Right lobe of liver (tissue), 6 donors: ENCODE data around the gene PPEF1. TPM values are rescaled to one million over a fixed set of nuclear protein-coding genes. Genes with fewer than 3 reads are reported as not detected.

Experiments used
- ATAC-seq, 4 donors: fragments of 200-7000 bp; cut with Tn5 transposase; one replicate each; pipeline ENCODE4 v1.9.1; 2020; ENCODE audit warnings: mild to moderate bottlenecking in 4 of 4, moderate library complexity in 4 of 4
- DNase-seq, 3 donors: peaks; one replicate each; pipeline ENCODE4 v3.0.0-alpha.2; 2020
- H3K27ac ChIP-seq, 3 donors: fragments of 200-600 bp; one replicate each; pipeline ENCODE4 v1.8.0; 2022
- H3K27me3 ChIP-seq, 2 donors: fragments of 200-600 bp; one replicate each; pipeline ENCODE4 v1.8.0; 2022
- H3K36me3 ChIP-seq, 4 donors: fragments of 200-600 bp; sonication (generic) in 1 of 4; one replicate each; pipeline versions ENCODE4 v1.5.1 to v1.8.0; 2017 to 2022; ENCODE audit warnings: control low read depth in 1 of 4
- H3K4me1 ChIP-seq, 4 donors: fragments of 200-600 bp; sonication (generic) in 1 of 4; one replicate each; pipeline versions ENCODE4 v1.5.1 to v1.8.0; 2017 to 2022; ENCODE audit warnings: control low read depth in 1 of 4
- H3K4me3 ChIP-seq, 3 donors: fragments of 200-600 bp; one replicate each; pipeline ENCODE4 v1.8.0; 2022
- H3K9me3 ChIP-seq, 4 donors: fragments of 200-600 bp; sonication (generic) in 1 of 4; one replicate each; pipeline versions ENCODE4 v1.5.1 to v1.8.0; 2017 to 2022; ENCODE audit warnings: control low read depth in 1 of 4
- CTCF ChIP-seq, 4 donors: fragments of 200-600 bp in 3 of 4; fragments of 450-650 bp in 1 of 4; IDR thresholded peaks; one replicate each; pipeline versions ENCODE4 v1.5.1 to v1.8.0; 2016 to 2022; ENCODE audit warnings: antibody characterized with exemption in 4 of 4, mild to moderate bottlenecking in 2 of 4
- POLR2A ChIP-seq: fragments of 450-650 bp; IDR thresholded peaks from one replicate; pipeline ENCODE4 v1.6.1; 2017; ENCODE audit warnings: antibody characterized with exemption, mild to moderate bottlenecking
- WGBS: methylation state at CpG from one replicate; pipeline ENCODE4 v1.1.6; 2018; ENCODE audit warnings: low coverage, low lambda C conversion rate; ENCODE audit not compliant: insufficient coverage; ENCODE audit errors: missing lambda C conversion rate; 5-methylcytosine and 5-hydroxymethylcytosine counted together
- intact Hi-C, 2 donors: fragments of 100-400 bp; cut with DNase I; formaldehyde crosslinking; loops; one replicate each; pipeline versions ENCODE4 v1.11.2 to v1.14.1; 2022
- total RNA-seq, 6 experiments: library from RNA; depleted of rRNA in 2 of 6; stranded (reverse); fragments of >200 nt in 2 of 6; fragmentation: NEBNext Ultra II Directional in 3 of 6; extraction: Animal tissue kit (Norgen Biotek cat#: 25700) in 3 of 6; gene quantifications; one replicate each; pipeline versions ENCODE4 v1.1.0 to v1.2.4, GENCODE V29; 2016 to 2023
- donor health status: DM: no; HTN: yes; CAD: no.
- donor health status: DM: no; HTN: no; CAD: no.
- donor health status: DM: no; HTN: no; CAD: no.
- donor health status: DM: no; HTN: yes; CAD: no.
- donor health status: DM: no; HTN: yes; CAD: no.

Gene PPEF1
- total RNA-seq, 6 experiments from 2014 or later, result not detected

GRCh38 chrX:18856645-18856997, 149.2 kb downstream of the PPEF1 start:
- no peaks in the 10 kb centered on the region for H3K4me1 ChIP-seq
- no peaks in the 10 kb centered on the region for H3K27me3 ChIP-seq
- H3K4me3 ChIP-seq, result no peak overlapping the region
- H3K27ac ChIP-seq, result no peak overlapping the region
- intact Hi-C loops, result no loop called here
- no peak for TF ChIP-seq POLR2A
- DNase-seq (no peak), ATAC-seq (no peak)
- H3K9me3 ChIP-seq, result no peaks in the 10 kb centered on the region
- WGBS, result 40% methylated on average over 1 of the region's 1 CpG
- no peaks in the 10 kb centered on the region for H3K36me3 ChIP-seq

GRCh38 chrX:18861511-18861910, 154.1 kb downstream of the PPEF1 start:
- WGBS, result 78% methylated on average over 4 of the region's 5 CpGs
- intact Hi-C loops, result no loop called here

GRCh38 chrX:18864390-18864920, 157.0 kb downstream of the PPEF1 start:
- ATAC-seq, result no peak
- TF ChIP-seq POLR2A, result no peak
- no peak for TF ChIP-seq CTCF (IDR thresholded peaks at IDR 0.05)
- DNase-seq, result no peak
- 71% methylated on average over 10 of the region's 15 CpGs for WGBS
- Histone ChIP-seq H3K27me3 (peaks cover 0 to 6% of the 10 kb centered on the region in 2 donors), H3K9me3 (no peaks in the 10 kb centered on the region), H3K27ac (no peak overlapping the region), H3K4me1 (no peaks in the 10 kb centered on the region), H3K4me3 (no peak overlapping the region), H3K36me3 (no peaks in the 10 kb centered on the region)
- intact Hi-C loops, result no loop called here

More at GRCh38 chrX:18861511-18861910, 154.1 kb downstream of the PPEF1 start:
- no peak for ATAC-seq
- Histone ChIP-seq H3K9me3 (no peaks in the 10 kb centered on the region), H3K27me3 (peaks cover 0 to 6% of the 10 kb centered on the region in 2 donors), H3K36me3 (no peaks in the 10 kb centered on the region), H3K27ac (no peak overlapping the region), H3K4me1 (no peaks in the 10 kb centered on the region), H3K4me3 (no peak overlapping the region)
- TF ChIP-seq CTCF (IDR thresholded peaks at IDR 0.05) (no peak), POLR2A (no peak)
- DNase-seq, result no peak

- Histone ChIP-seq H3K36me3 (no peaks in the 10 kb centered on the region), H3K27ac (no peak overlapping the region), H3K4me3 (no peak overlapping the region), H3K4me1 (no peaks in the 10 kb centered on the region), H3K9me3 (no peaks in the 10 kb centered on the region), H3K27me3 (no peaks in the 10 kb centered on the region)
- TF ChIP-seq CTCF (IDR thresholded peaks at IDR 0.05) (no peak), POLR2A (no peak)
- DNase-seq (no peak), ATAC-seq (no peak)
- WGBS, result 61% methylated on average over 7 of the region's 10 CpGs
- intact Hi-C loops, result no loop called here
These were observed 163.9 kb downstream of the PPEF1 start for GRCh38 chrX:18871161-18871890.

- 55% methylated on average over 4 of the region's 12 CpGs for WGBS
- DNase-seq (no peak), ATAC-seq (no peak)
- Histone ChIP-seq H3K9me3 (no peaks in the 10 kb centered on the region), H3K27ac (no peak overlapping the region), H3K4me3 (no peak overlapping the region), H3K4me1 (no peaks in the 10 kb centered on the region), H3K27me3 (no peaks in the 10 kb centered on the region), H3K36me3 (no peaks in the 10 kb centered on the region)
- no peak for TF ChIP-seq POLR2A
- no peak for TF ChIP-seq CTCF (IDR thresholded peaks at IDR 0.05)
- intact Hi-C loops, result no loop called here
These were observed 164.5 kb downstream of the PPEF1 start for GRCh38 chrX:18871970-18872369.
